ENCODE measurements around the gene LYSMD2. TPM values are rescaled to one million over a fixed set of nuclear protein-coding genes. Genes with fewer than 3 reads are reported as not detected.

The LYSMD2 gene
- total RNA-seq, 1 donor from 2014 or later: 7.7 TPM

- TF ChIP-seq, protein P1, sequence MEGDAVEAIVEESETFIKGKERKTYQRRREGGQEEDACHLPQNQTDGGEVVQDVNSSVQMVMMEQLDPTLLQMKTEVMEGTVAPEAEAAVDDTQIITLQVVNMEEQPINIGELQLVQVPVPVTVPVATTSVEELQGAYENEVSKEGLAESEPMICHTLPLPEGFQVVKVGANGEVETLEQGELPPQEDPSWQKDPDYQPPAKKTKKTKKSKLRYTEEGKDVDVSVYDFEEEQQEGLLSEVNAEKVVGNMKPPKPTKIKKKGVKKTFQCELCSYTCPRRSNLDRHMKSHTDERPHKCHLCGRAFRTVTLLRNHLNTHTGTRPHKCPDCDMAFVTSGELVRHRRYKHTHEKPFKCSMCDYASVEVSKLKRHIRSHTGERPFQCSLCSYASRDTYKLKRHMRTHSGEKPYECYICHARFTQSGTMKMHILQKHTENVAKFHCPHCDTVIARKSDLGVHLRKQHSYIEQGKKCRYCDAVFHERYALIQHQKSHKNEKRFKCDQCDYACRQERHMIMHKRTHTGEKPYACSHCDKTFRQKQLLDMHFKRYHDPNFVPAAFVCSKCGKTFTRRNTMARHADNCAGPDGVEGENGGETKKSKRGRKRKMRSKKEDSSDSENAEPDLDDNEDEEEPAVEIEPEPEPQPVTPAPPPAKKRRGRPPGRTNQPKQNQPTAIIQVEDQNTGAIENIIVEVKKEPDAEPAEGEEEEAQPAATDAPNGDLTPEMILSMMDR (IDR thresholded peaks at IDR 0.05; ENCODE audit: insufficient read depth, low read length, poor library complexity, severe bottlenecking): no peak
- no peak for DNase-seq (ENCODE audit: low read depth)
- Histone ChIP-seq H3K27me3 (ENCODE audit: control insufficient read depth, insufficient read depth, low read length) (no peaks in the 10 kb centered on the region), H3K4me3 (ENCODE audit: low read depth, low read length) (no peak overlapping the region), H3K36me3 (ENCODE audit: control insufficient read depth, insufficient read depth, low read length) (no peaks in the 10 kb centered on the region)
These were observed 20.0 kb upstream of the LYSMD2 start for GRCh38 chr15:51757450-51757849.

DNA sequence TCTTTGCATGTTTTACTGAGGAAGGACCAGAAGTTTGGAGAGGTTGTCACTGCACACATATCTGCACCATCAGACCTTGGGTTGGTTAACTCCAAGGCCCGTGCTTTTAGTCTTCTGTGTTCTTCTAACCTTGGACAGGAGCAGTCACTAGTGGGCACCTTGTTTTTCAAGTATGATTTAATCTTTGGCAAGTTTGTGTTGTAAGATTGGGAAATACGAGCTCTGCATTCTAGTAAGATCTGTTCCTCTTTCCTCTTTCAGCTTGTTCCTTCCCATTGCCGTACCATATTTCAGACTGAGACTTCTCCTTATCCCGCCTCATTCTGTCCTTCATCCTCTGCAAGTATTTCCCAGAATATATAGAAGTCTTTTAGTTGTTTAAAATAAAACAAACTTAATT lies 19.0 kb upstream of the LYSMD2 start:
- Histone ChIP-seq H3K36me3 (ENCODE audit: control insufficient read depth, insufficient read depth, low read length) (no peaks in the 10 kb centered on the region), H3K27me3 (ENCODE audit: control insufficient read depth, insufficient read depth, low read length) (no peaks in the 10 kb centered on the region), H3K4me3 (ENCODE audit: low read depth, low read length) (no peak overlapping the region)
- no peak for DNase-seq (ENCODE audit: low read depth)
- TF ChIP-seq, protein P1 (IDR thresholded peaks at IDR 0.05; ENCODE audit: insufficient read depth, low read length, poor library complexity, severe bottlenecking): no peak

- Histone ChIP-seq H3K27me3 (ENCODE audit: control insufficient read depth, insufficient read depth, low read length) (peaks cover 6% of the 10 kb centered on the region), H3K4me3 (ENCODE audit: low read depth, low read length) (no peak overlapping the region), H3K36me3 (ENCODE audit: control insufficient read depth, insufficient read depth, low read length) (no peaks in the 10 kb centered on the region)
- DNase-seq (ENCODE audit: low read depth): no peak
- TF ChIP-seq, protein P1 (IDR thresholded peaks at IDR 0.05; ENCODE audit: insufficient read depth, low read length, poor library complexity, severe bottlenecking): no peak
These were observed 18.3 kb upstream of the LYSMD2 start for GRCh38 chr15:51755790-51756189.

- Histone ChIP-seq H3K4me3 (ENCODE audit: low read depth, low read length) (no peak overlapping the region), H3K27me3 (ENCODE audit: control insufficient read depth, insufficient read depth, low read length) (peaks cover 18% of the 10 kb centered on the region), H3K36me3 (ENCODE audit: control insufficient read depth, insufficient read depth, low read length) (no peaks in the 10 kb centered on the region)
- DNase-seq (ENCODE audit: low read depth): no peak
- TF ChIP-seq, protein P1 (IDR thresholded peaks at IDR 0.05; ENCODE audit: insufficient read depth, low read length, poor library complexity, severe bottlenecking): no peak
These were observed 16.8 kb upstream of the LYSMD2 start for GRCh38 chr15:51754267-51754666.

DNA sequence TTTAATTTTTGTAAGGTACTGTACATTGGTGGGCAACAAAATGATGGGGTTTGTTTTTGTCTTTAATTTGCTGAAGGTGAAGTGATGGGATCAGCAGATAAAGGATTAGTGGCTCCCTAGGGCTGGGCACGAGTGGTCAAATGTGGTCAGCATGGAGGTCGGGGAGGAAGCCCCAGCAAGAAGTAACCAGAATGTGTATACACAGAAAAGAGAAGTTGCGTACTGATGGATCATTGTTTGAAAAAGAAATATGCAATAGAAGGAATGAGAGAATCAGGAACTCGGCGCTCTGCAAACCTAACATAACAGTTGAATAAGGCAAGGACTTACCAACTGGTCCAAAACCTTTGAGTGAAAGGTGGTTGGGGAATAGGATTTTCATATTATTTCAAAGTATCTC lies 15.4 kb upstream of the LYSMD2 start:
- TF ChIP-seq, protein P1 (IDR thresholded peaks at IDR 0.05; ENCODE audit: insufficient read depth, low read length, poor library complexity, severe bottlenecking): no peak

More for the DNA sequence above, 15.4 kb upstream of the LYSMD2 start:
- no peak for DNase-seq (ENCODE audit: low read depth)
- H3K4me3 ChIP-seq (ENCODE audit: low read depth, low read length): no peak overlapping the region
- H3K36me3 ChIP-seq (ENCODE audit: control insufficient read depth, insufficient read depth, low read length): no peaks in the 10 kb centered on the region
- H3K27me3 ChIP-seq (ENCODE audit: control insufficient read depth, insufficient read depth, low read length): peaks cover 18% of the 10 kb centered on the region
